ENCODE measurements around the gene CEMIP. TPM values are rescaled to one million over a fixed set of nuclear protein-coding genes. Genes with fewer than 3 reads are reported as not detected.

The CEMIP gene
- total and polyA plus RNA-seq, 2 of the 13 experiments (the other 11 are each of a cell fraction or from before 2014, with no cell fraction given): 4.3 to 28.5 TPM

GRCh38 chr15:80986487-80986886, 207.3 kb downstream of the CEMIP start (continued):
- TF ChIP-seq TSC22D2 (CRISPR knock-in tag; IDR thresholded peaks at IDR 0.05; ENCODE audit: borderline replicate concordance): no peak
- TF ChIP-seq ZNF563 (CRISPR knock-in tag; IDR thresholded peaks at IDR 0.05): no peak
- TF ChIP-seq ATF1 (CRISPR knock-in tag; IDR thresholded peaks at IDR 0.05): no peak
- no peak for TF ChIP-seq ADNP (CRISPR knock-in tag; IDR thresholded peaks at IDR 0.05)
- TF ChIP-seq TFE3 (CRISPR knock-in tag; IDR thresholded peaks at IDR 0.05): no peak
- TF ChIP-seq AGO2 (optimal IDR thresholded peaks at IDR 0.05; ENCODE audit: low read depth, low read length): no peak

GRCh38 chr15:80988148-80988796, 209.1 kb downstream of the CEMIP start:
- BruUV-seq (replicated peaks): TSS peak; percentile 62
- Histone ChIP-seq H3K27ac (ENCODE audit: extremely low read length, insufficient read depth, low read length) (peak overlapping the region; percentile 80), H3K4me2 (ENCODE audit: low read depth, low read length) (peak overlapping the region; percentile 93), H2AFZ (ENCODE audit: low read length) (no peak overlapping the region), H4K20me1 (ENCODE audit: insufficient read depth, low read length) (peaks cover 2% of the 10 kb centered on the region; the same call in 1 of the 2 replicates), H3K9me3 (ENCODE audit: low read length) (no peaks in the 10 kb centered on the region), H3K27me3 (ENCODE audit: control insufficient read depth in 1 of 2, insufficient read depth in 2 of 2, low read length in 2 of 2) (no peaks in the 10 kb centered on the region; a peak in 1 of 5 replicates), H3K4me1 (ENCODE audit: insufficient read depth, low read length) (peaks cover 41% of the 10 kb centered on the region), H3K4me3 (replicated peaks in 1 of 3; ENCODE audit: insufficient read depth in 1 of 3, low read depth in 2 of 3, low read length in 3 of 3) (peak overlapping the region; percentile 86 to 99 (median 95)), H3K9ac (ENCODE audit: insufficient read depth, low read depth, low read length) (peak overlapping the region; percentile 87), H3K79me2 (ENCODE audit: insufficient read depth, low read length) (peaks cover 56% of the 10 kb centered on the region), H3K36me3 (replicated peaks in 1 of 2; ENCODE audit: control insufficient read depth in 1 of 2, insufficient read depth in 2 of 2, low read length in 2 of 2) (0 out of 5 replicates have a peak, but pooled peaks cover 0 to 5% of the 10 kb centered on the region in 2 experiments)
- DNase-seq (ENCODE audit: low spot score) (no peak), FAIRE-seq (no peak), ATAC-seq (no peak)
- WGBS (ENCODE audit: low lambda C conversion rate): 25% methylated on average over 8 of the region's 8 CpGs
- TF ChIP-seq PAXIP1 (CRISPR knock-in tag; conservative IDR thresholded peaks at IDR 0.05) (no peak), KLF9 (CRISPR knock-in tag; IDR thresholded peaks at IDR 0.05; ENCODE audit: low read depth) (no peak), TFAP4 (IDR thresholded peaks at IDR 0.05; ENCODE audit: borderline replicate concordance, low read depth) (peak; percentile 67; the same call in 1 of the 2 replicates)
- CTCF ChIA-PET (ENCODE audit: low intra/inter-chr PET ratio, low total read pairs): no interaction called here
- intact Hi-C loops (cut with micrococcal nuclease; ENCODE audit: unreplicated experiment) (no loop called here), in situ Hi-C loops (cut with HindIII; ENCODE audit: extremely low pct_ligation_motif_present, low pct_unique_long_range_greater_than_20kb) (no loop called here)
- POLR2A ChIA-PET: interaction anchor here (0.8 to 2.0 kb wide), 4 partner anchors 10 to 34 kb away, joined by 3 to 6 read pairs (median 4); partner anchors contain the start of gene TLNRD1
